Liver (tissue), 9 donors: ENCODE measurements around the gene UBE2E2. TPM values are rescaled to one million over a fixed set of nuclear protein-coding genes. Genes with fewer than 3 reads are reported as not detected.

Experiments used
- DNase-seq: peaks from one replicate; pipeline ENCODE4 v3.0.0-alpha.2; 2017; ENCODE audit warnings: low spot score
- H3K27ac ChIP-seq, 2 donors: one replicate each; pipeline ENCODE4 v1.7.0; 2013; ENCODE audit warnings: inconsistent platforms in 2 of 2, low read length in 2 of 2, control low read depth in 1 of 2, low read depth in 1 of 2, mild to moderate bottlenecking in 1 of 2
- H3K27me3 ChIP-seq, 4 donors: one replicate each; pipeline versions ENCODE4 v1.6.1 to v1.7.0; 2013; ENCODE audit warnings: low read length in 3 of 4, inconsistent platforms in 1 of 4, mild to moderate bottlenecking in 1 of 4, moderate library complexity in 1 of 4; ENCODE audit not compliant: control insufficient read depth in 4 of 4, insufficient read depth in 4 of 4
- H3K36me3 ChIP-seq, 4 donors: one replicate each; pipeline versions ENCODE4 v1.6.1 to v1.7.0; 2013; ENCODE audit warnings: low read length in 3 of 4, mild to moderate bottlenecking in 3 of 4, low read depth in 1 of 4, moderate library complexity in 1 of 4; ENCODE audit not compliant: control insufficient read depth in 4 of 4, insufficient read depth in 3 of 4
- H3K4me1 ChIP-seq, 4 donors: one replicate each; pipeline versions ENCODE4 v1.6.1 to v1.7.0; 2013; ENCODE audit warnings: low read length in 3 of 4, mild to moderate bottlenecking in 3 of 4, moderate library complexity in 1 of 4; ENCODE audit not compliant: control insufficient read depth in 4 of 4, insufficient read depth in 4 of 4
- H3K4me3 ChIP-seq, 3 donors: one replicate each; pipeline versions ENCODE4 v1.6.1 to v1.7.0; 2013; ENCODE audit warnings: low read length in 3 of 3, control low read depth in 1 of 3, low read depth in 1 of 3, mild to moderate bottlenecking in 1 of 3
- H3K9ac ChIP-seq, 2 donors: one replicate each; pipeline ENCODE4 v1.7.0; 2013; ENCODE audit warnings: low read length in 2 of 2, mild to moderate bottlenecking in 2 of 2, moderate library complexity in 2 of 2, control low read depth in 1 of 2, low read depth in 1 of 2
- H3K9me3 ChIP-seq, 4 donors: one replicate each; pipeline versions ENCODE4 v1.6.1 to v1.7.0; 2013; ENCODE audit warnings: low read length in 3 of 4; ENCODE audit not compliant: control insufficient read depth in 4 of 4
- EGR1 ChIP-seq, 2 donors: IDR thresholded peaks; 2 replicates each; pipeline ENCODE4 v1.6.1; 2016 to 2018; ENCODE audit warnings: antibody characterized with exemption in 2 of 2, low read depth in 2 of 2
- FOXA1 ChIP-seq: IDR thresholded peaks from 2 replicates; pipeline ENCODE4 v1.6.1; 2016; ENCODE audit warnings: antibody characterized with exemption
- FOXA2 ChIP-seq: IDR thresholded peaks from 2 replicates; pipeline ENCODE4 v1.6.1; 2016; ENCODE audit warnings: antibody characterized with exemption
- GABPA ChIP-seq, 2 donors: IDR thresholded peaks in 1 of 2; conservative IDR thresholded peaks in 1 of 2; 2 replicates each; pipeline ENCODE4 v1.6.1; 2016; ENCODE audit warnings: antibody characterized with exemption in 2 of 2, mild to moderate bottlenecking in 1 of 2, moderate library complexity in 1 of 2
- HNF4A ChIP-seq, 2 donors: conservative IDR thresholded peaks; 2 replicates each; pipeline ENCODE4 v1.6.1; 2016; ENCODE audit warnings: antibody characterized with exemption in 2 of 2, mild to moderate bottlenecking in 2 of 2
- HNF4G ChIP-seq: IDR thresholded peaks from 2 replicates; pipeline ENCODE4 v1.6.1; 2016; ENCODE audit warnings: antibody characterized with exemption
- NR2F2 ChIP-seq: IDR thresholded peaks from 2 replicates; pipeline ENCODE4 v1.6.1; 2016; ENCODE audit warnings: antibody characterized with exemption
- RAD21 ChIP-seq, 2 donors: IDR thresholded peaks; 2 replicates each; pipeline ENCODE4 v1.6.1; 2016; ENCODE audit warnings: antibody characterized with exemption in 2 of 2, mild to moderate bottlenecking in 2 of 2
- RXRA ChIP-seq, 2 donors: IDR thresholded peaks; 2 replicates each; pipeline ENCODE4 v1.6.1; 2017 to 2018; ENCODE audit warnings: antibody characterized with exemption in 2 of 2, mild to moderate bottlenecking in 1 of 2
- SP1 ChIP-seq: IDR thresholded peaks from 2 replicates; pipeline ENCODE4 v1.6.1; 2018; ENCODE audit warnings: antibody characterized with exemption, mild to moderate bottlenecking
- TAF1 ChIP-seq: conservative IDR thresholded peaks from 2 replicates; pipeline ENCODE4 v1.6.1; 2016; ENCODE audit warnings: antibody characterized with exemption, mild to moderate bottlenecking
- YY1 ChIP-seq: IDR thresholded peaks from 2 replicates; pipeline ENCODE4 v1.6.1; 2016; ENCODE audit warnings: antibody characterized with exemption, mild to moderate bottlenecking
- WGBS: extraction: QIAGEN DNeasy Blood & Tissue Kit; methylation state at CpG from one replicate; pipeline ENCODE4 v1.1.7; 2013; 5-methylcytosine and 5-hydroxymethylcytosine counted together
- polyA plus RNA-seq, 2 donors: library from polyadenylated mRNA; stranded (reverse) in 1 of 2; unstranded in 1 of 2; fragments of 200-250 nt in 1 of 2; fragments of >200 nt in 1 of 2; fragmentation: Nextera tagmentation in 1 of 2; extraction: Ambion mirVana in 1 of 2; gene quantifications; one replicate each; pipeline versions ENCODE4 v1.2.1 to v1.2.3, GENCODE V29; 2013 to 2015
- total RNA-seq, 2 donors: library from RNA; depleted of rRNA; stranded (reverse); fragments of >200 nt; gene quantifications; one replicate each; pipeline ENCODE4 v1.2.3, GENCODE V29; 2014
- TF ChIP-seq, protein P1 (sequence below): IDR thresholded peaks from 2 replicates; pipeline ENCODE4 v1.6.1; 2016; ENCODE audit warnings: antibody characterized with exemption
- TF ChIP-seq, protein P2 (sequence below): IDR thresholded peaks from 2 replicates; pipeline ENCODE4 v1.6.1; 2016; ENCODE audit warnings: antibody characterized with exemption
- TF ChIP-seq, protein P3 (sequence below): IDR thresholded peaks from 2 replicates; pipeline ENCODE4 v1.6.1; 2016; ENCODE audit warnings: antibody characterized with exemption, mild to moderate bottlenecking
- TF ChIP-seq, protein P4 (sequence below): fragments of 150-350 bp; IDR thresholded peaks from 2 replicates; pipeline ENCODE4 v1.5.1; 2017; ENCODE audit warnings: improper control_type of control experiment, low read depth, low read length; ENCODE audit not compliant: missing input control
- TF ChIP-seq, protein P5 (sequence below): IDR thresholded peaks from 2 replicates; pipeline ENCODE4 v1.6.1; 2016; ENCODE audit warnings: antibody characterized with exemption
- donor health status: healthy.
- donor health status: healthy.
- donor health status: healthy.
- donor health status: healthy.
- donor health status: healthy.

UBE2E2 gene
- total and polyA plus RNA-seq, 4 donors = 9.0 to 27.8 (median 16.8) TPM

DNA sequence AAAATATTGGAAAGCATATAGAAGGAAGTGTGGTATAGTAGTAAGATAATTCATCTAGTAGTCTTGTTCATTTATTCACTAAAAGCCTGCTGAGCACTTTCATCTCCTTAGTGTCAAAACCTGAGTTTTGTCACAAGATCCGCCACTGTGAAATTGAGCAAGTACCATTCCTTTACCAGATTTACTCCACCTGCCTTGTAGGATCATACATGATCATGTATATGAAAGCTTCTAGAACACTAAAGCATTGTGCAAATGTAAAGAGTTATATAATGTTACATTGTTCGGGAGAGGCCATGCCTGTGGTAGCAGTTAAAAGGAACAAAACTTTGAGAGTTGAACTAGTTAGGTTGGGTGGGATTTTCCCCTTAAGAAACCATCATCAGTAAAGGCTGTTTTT is 35.0 kb downstream of the UBE2E2 start (continued):
- TF ChIP-seq EGR1 (IDR thresholded peaks at IDR 0.05; ENCODE audit: low read depth in 2 of 2) (no peak), NR2F2 (no peak), RAD21 (IDR thresholded peaks at IDR 0.05) (no peak)

DNA sequence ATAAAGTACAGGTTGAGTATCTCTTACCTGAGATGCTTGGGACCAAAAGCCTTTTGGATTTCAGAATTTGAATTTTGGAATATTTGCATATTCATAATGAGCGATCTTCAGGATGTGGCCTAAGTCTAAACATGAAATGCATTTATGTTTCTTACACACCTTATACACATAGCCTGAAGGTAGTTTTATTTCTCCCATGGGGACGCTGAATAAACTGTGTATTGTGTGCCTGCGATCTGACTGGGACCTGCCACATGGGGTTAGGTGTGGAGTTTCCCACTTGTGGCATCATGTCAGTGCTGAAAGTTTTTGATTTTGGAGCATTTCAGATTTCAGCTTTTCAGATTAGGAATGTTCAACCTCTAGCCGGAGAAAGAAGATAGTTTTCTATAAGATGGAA is 35.5 kb downstream of the UBE2E2 start:
- H3K9ac ChIP-seq = no peak overlapping the region
- DNase-seq = no peak
- peaks cover 0 to 8% (median 2%) of the 10 kb centered on the region in 4 donors for H3K4me1 ChIP-seq
- no peaks in the 10 kb centered on the region for H3K9me3 ChIP-seq
- no peaks in the 10 kb centered on the region for H3K36me3 ChIP-seq
- no peak overlapping the region for H3K27ac ChIP-seq
- TF ChIP-seq YY1 (no peak), TAF1 (no peak), FOXA1 (no peak), HNF4G (no peak), RXRA (IDR thresholded peaks at IDR 0.05) (no peak), SP1 (no peak), HNF4A (conservative IDR thresholded peaks at IDR 0.05) (no peak), GABPA (IDR thresholded peaks at IDR 0.05 in 1 of 2, conservative IDR thresholded peaks at IDR 0.05 in 1 of 2) (no peak), FOXA2 (no peak)
- TF ChIP-seq, protein P1, sequence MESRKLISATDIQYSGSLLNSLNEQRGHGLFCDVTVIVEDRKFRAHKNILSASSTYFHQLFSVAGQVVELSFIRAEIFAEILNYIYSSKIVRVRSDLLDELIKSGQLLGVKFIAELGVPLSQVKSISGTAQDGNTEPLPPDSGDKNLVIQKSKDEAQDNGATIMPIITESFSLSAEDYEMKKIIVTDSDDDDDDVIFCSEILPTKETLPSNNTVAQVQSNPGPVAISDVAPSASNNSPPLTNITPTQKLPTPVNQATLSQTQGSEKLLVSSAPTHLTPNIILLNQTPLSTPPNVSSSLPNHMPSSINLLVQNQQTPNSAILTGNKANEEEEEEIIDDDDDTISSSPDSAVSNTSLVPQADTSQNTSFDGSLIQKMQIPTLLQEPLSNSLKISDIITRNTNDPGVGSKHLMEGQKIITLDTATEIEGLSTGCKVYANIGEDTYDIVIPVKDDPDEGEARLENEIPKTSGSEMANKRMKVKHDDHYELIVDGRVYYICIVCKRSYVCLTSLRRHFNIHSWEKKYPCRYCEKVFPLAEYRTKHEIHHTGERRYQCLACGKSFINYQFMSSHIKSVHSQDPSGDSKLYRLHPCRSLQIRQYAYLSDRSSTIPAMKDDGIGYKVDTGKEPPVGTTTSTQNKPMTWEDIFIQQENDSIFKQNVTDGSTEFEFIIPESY = no peak
- TF ChIP-seq, protein P2, sequence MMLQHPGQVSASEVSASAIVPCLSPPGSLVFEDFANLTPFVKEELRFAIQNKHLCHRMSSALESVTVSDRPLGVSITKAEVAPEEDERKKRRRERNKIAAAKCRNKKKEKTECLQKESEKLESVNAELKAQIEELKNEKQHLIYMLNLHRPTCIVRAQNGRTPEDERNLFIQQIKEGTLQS = no peak
- TF ChIP-seq, protein P3, sequence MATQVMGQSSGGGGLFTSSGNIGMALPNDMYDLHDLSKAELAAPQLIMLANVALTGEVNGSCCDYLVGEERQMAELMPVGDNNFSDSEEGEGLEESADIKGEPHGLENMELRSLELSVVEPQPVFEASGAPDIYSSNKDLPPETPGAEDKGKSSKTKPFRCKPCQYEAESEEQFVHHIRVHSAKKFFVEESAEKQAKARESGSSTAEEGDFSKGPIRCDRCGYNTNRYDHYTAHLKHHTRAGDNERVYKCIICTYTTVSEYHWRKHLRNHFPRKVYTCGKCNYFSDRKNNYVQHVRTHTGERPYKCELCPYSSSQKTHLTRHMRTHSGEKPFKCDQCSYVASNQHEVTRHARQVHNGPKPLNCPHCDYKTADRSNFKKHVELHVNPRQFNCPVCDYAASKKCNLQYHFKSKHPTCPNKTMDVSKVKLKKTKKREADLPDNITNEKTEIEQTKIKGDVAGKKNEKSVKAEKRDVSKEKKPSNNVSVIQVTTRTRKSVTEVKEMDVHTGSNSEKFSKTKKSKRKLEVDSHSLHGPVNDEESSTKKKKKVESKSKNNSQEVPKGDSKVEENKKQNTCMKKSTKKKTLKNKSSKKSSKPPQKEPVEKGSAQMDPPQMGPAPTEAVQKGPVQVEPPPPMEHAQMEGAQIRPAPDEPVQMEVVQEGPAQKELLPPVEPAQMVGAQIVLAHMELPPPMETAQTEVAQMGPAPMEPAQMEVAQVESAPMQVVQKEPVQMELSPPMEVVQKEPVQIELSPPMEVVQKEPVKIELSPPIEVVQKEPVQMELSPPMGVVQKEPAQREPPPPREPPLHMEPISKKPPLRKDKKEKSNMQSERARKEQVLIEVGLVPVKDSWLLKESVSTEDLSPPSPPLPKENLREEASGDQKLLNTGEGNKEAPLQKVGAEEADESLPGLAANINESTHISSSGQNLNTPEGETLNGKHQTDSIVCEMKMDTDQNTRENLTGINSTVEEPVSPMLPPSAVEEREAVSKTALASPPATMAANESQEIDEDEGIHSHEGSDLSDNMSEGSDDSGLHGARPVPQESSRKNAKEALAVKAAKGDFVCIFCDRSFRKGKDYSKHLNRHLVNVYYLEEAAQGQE = no peak
- TF ChIP-seq, protein P4, sequence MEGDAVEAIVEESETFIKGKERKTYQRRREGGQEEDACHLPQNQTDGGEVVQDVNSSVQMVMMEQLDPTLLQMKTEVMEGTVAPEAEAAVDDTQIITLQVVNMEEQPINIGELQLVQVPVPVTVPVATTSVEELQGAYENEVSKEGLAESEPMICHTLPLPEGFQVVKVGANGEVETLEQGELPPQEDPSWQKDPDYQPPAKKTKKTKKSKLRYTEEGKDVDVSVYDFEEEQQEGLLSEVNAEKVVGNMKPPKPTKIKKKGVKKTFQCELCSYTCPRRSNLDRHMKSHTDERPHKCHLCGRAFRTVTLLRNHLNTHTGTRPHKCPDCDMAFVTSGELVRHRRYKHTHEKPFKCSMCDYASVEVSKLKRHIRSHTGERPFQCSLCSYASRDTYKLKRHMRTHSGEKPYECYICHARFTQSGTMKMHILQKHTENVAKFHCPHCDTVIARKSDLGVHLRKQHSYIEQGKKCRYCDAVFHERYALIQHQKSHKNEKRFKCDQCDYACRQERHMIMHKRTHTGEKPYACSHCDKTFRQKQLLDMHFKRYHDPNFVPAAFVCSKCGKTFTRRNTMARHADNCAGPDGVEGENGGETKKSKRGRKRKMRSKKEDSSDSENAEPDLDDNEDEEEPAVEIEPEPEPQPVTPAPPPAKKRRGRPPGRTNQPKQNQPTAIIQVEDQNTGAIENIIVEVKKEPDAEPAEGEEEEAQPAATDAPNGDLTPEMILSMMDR = no peak
- TF ChIP-seq, protein P5, sequence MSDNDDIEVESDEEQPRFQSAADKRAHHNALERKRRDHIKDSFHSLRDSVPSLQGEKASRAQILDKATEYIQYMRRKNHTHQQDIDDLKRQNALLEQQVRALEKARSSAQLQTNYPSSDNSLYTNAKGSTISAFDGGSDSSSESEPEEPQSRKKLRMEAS = no peak
- H3K27me3 ChIP-seq = no peaks in the 10 kb centered on the region
- 98% methylated on average over 4 of the region's 4 CpGs for WGBS
- H3K4me3 ChIP-seq = no peak overlapping the region
